Measurements from ENCODE around the gene OVOL2. TPM values are rescaled to one million over a fixed set of nuclear protein-coding genes. Genes with fewer than 3 reads are reported as not detected.

The OVOL2 gene
- total and polyA plus RNA-seq, 3 experiments from 2014 or later, result not detected

DNA sequence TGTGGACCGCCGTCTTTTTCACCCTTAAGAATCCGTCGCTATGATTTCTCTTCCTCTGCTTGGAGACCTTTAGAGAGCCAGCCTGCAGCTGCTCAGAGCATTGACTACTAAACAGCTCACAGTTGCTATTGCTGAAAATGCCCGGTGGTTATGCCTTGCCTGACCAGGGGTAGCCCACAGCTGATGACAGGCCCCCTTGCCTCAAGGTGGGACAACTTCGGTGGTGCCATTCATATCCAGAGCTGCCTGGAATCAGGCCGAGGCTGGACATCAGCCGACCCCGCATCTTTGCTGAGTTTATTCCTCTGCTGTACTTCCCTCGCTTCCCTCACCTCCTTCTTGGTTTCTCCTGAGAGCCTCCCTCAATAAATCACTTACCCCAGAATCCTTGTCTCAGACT, 39.6 kb downstream of the OVOL2 start:
- no peak for DNase-seq
- no peaks in the 10 kb centered on the region for H3K9me3 Mint-ChIP-seq

DNA sequence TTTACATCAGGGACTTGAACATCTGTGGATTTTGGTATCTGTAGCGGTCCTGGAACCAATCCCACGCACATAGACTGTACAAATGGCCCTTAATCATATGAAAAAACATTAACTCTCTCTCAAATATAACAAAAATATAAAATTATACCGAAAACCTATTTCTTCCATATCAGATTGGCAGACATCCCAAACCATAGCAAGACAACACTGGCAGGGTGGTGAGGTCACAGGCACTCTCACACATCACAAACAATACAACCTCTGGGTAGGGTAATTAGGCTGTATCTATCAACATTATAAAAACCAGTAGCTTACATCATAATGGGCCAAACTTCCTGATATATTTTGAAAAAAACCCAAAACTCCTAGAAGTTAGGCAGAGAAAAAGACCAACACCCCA, 40.9 kb downstream of the OVOL2 start:
- DNase-seq, result no peak
- H3K4me1 ChIP-seq (ENCODE audit: insufficient read depth, low read length), result no peaks in the 10 kb centered on the region
- ChIA-PET POLR2A (no interaction called here), CTCF (interaction anchor here (0.6 kb wide), 1 partner anchor 9 kb away, joined by 3 read pairs; no protein-coding TSS in a partner anchor)
- H3K27me3 Mint-ChIP-seq, result peaks cover 5 to 8% of the 10 kb centered on the region in 2 donors
- no peak overlapping the region for H3K4me3 ChIP-seq (ENCODE audit: low read length)
- no peaks in the 10 kb centered on the region for H3K9me3 Mint-ChIP-seq
- H3K36me3 Mint-ChIP-seq, result no peaks in the 10 kb centered on the region
- H3K27ac ChIP-seq (ENCODE audit: low read depth, low read length), result no peak overlapping the region
- H3K4me1 Mint-ChIP-seq, result peaks cover 0 to 2% (median 0%) of the 10 kb centered on the region in 3 donors
- no peaks in the 10 kb centered on the region for H3K36me3 ChIP-seq (ENCODE audit: insufficient read depth, low read length)
- H3K9me3 ChIP-seq (ENCODE audit: low read length), result no peaks in the 10 kb centered on the region
- no peaks in the 10 kb centered on the region for H3K27me3 ChIP-seq (ENCODE audit: insufficient read depth, low read length, poor library complexity, severe bottlenecking)
- H3K27ac Mint-ChIP-seq, result no peak overlapping the region
- H3K4me3 Mint-ChIP-seq, result no peak overlapping the region

More for the DNA sequence above, 39.6 kb downstream of the OVOL2 start:
- H3K9me3 ChIP-seq (ENCODE audit: low read length), result no peaks in the 10 kb centered on the region
- no peaks in the 10 kb centered on the region for H3K36me3 ChIP-seq (ENCODE audit: insufficient read depth, low read length)
- Mint-ChIP-seq H3K27me3 (peaks cover 2 to 8% of the 10 kb centered on the region in 2 donors), H3K27ac (no peak overlapping the region), H3K4me1 (no peaks in the 10 kb centered on the region), H3K36me3 (no peaks in the 10 kb centered on the region), H3K4me3 (no peak overlapping the region)
- ChIA-PET CTCF (no interaction called here), POLR2A (no interaction called here)
- no peak overlapping the region for H3K27ac ChIP-seq (ENCODE audit: low read depth, low read length)
- no peaks in the 10 kb centered on the region for H3K4me1 ChIP-seq (ENCODE audit: insufficient read depth, low read length)
- H3K4me3 ChIP-seq (ENCODE audit: low read length), result no peak overlapping the region
- no peaks in the 10 kb centered on the region for H3K27me3 ChIP-seq (ENCODE audit: insufficient read depth, low read length, poor library complexity, severe bottlenecking)

DNA sequence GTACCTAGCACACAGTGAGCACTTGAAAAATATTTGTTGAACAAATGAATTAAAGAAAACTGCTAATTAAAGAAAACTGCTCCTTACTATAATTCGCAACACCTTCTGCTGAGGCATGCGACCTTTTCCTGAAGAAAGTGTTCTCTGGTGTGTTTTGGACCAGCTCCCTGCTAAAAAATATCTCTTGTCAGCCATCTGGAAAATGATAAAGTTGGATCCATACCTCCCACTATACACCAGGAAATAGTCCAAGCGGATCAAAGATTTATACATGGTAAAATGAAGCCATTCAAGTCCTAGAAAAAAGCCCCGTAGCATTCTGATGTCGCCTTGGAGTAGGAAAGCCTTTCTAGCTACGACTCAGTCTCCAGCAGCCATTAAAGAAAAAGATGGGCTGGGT, 43.3 kb downstream of the OVOL2 start:
- Histone ChIP-seq H3K9me3 (ENCODE audit: low read length) (no peaks in the 10 kb centered on the region), H3K36me3 (ENCODE audit: insufficient read depth, low read length) (no peaks in the 10 kb centered on the region), H3K27me3 (ENCODE audit: insufficient read depth, low read length, poor library complexity, severe bottlenecking) (no peaks in the 10 kb centered on the region), H3K4me3 (ENCODE audit: low read length) (no peak overlapping the region), H3K4me1 (ENCODE audit: insufficient read depth, low read length) (no peaks in the 10 kb centered on the region), H3K27ac (ENCODE audit: low read depth, low read length) (no peak overlapping the region)
- DNase-seq, result no peak
- Mint-ChIP-seq H3K9me3 (no peaks in the 10 kb centered on the region), H3K27me3 (peaks cover 3 to 5% of the 10 kb centered on the region in 2 donors), H3K4me3 (no peak overlapping the region), H3K27ac (no peak overlapping the region), H3K4me1 (peaks cover 0 to 2% (median 0%) of the 10 kb centered on the region in 3 donors), H3K36me3 (no peaks in the 10 kb centered on the region)
- CTCF ChIA-PET, result no interaction called here
- POLR2A ChIA-PET, result no interaction called here

GRCh38 chr20:18012901-18013300, 44.8 kb downstream of the OVOL2 start:
- CTCF ChIA-PET, result no interaction called here

GRCh38 chr20:18011951-18012645, 45.6 kb downstream of the OVOL2 start:
- Histone ChIP-seq H3K9me3 (ENCODE audit: low read length) (no peaks in the 10 kb centered on the region), H3K27me3 (ENCODE audit: insufficient read depth, low read length, poor library complexity, severe bottlenecking) (no peaks in the 10 kb centered on the region), H3K4me3 (ENCODE audit: low read length) (no peak overlapping the region), H3K36me3 (ENCODE audit: insufficient read depth, low read length) (no peaks in the 10 kb centered on the region), H3K4me1 (ENCODE audit: insufficient read depth, low read length) (no peaks in the 10 kb centered on the region), H3K27ac (ENCODE audit: low read depth, low read length) (no peak overlapping the region)
- H3K36me3 Mint-ChIP-seq, result no peaks in the 10 kb centered on the region
- H3K9me3 Mint-ChIP-seq, result no peaks in the 10 kb centered on the region
- CTCF ChIA-PET, result no interaction called here
- no peak overlapping the region for H3K4me3 Mint-ChIP-seq
- peaks cover 0 to 2% (median 0%) of the 10 kb centered on the region in 3 donors for H3K4me1 Mint-ChIP-seq
- no peak for DNase-seq
- no peak overlapping the region for H3K27ac Mint-ChIP-seq
- peaks cover 0 to 5% of the 10 kb centered on the region in 2 donors for H3K27me3 Mint-ChIP-seq
- POLR2A ChIA-PET, result no interaction called here

More at GRCh38 chr20:18012901-18013300, 44.8 kb downstream of the OVOL2 start:
- no peak overlapping the region for H3K4me3 Mint-ChIP-seq
- H3K36me3 ChIP-seq (ENCODE audit: insufficient read depth, low read length), result no peaks in the 10 kb centered on the region
- no peaks in the 10 kb centered on the region for H3K9me3 Mint-ChIP-seq
- H3K9me3 ChIP-seq (ENCODE audit: low read length), result no peaks in the 10 kb centered on the region
- H3K27ac Mint-ChIP-seq, result no peak overlapping the region
- no peak overlapping the region for H3K4me3 ChIP-seq (ENCODE audit: low read length)
- no peaks in the 10 kb centered on the region for H3K36me3 Mint-ChIP-seq
- H3K27me3 ChIP-seq (ENCODE audit: insufficient read depth, low read length, poor library complexity, severe bottlenecking), result no peaks in the 10 kb centered on the region
- POLR2A ChIA-PET, result no interaction called here
- H3K4me1 ChIP-seq (ENCODE audit: insufficient read depth, low read length), result no peaks in the 10 kb centered on the region
- no peak for DNase-seq
- peaks cover 0 to 2% (median 0%) of the 10 kb centered on the region in 3 donors for H3K4me1 Mint-ChIP-seq
- no peak overlapping the region for H3K27ac ChIP-seq (ENCODE audit: low read depth, low read length)
- H3K27me3 Mint-ChIP-seq, result peaks cover 0 to 5% of the 10 kb centered on the region in 2 donors

DNA sequence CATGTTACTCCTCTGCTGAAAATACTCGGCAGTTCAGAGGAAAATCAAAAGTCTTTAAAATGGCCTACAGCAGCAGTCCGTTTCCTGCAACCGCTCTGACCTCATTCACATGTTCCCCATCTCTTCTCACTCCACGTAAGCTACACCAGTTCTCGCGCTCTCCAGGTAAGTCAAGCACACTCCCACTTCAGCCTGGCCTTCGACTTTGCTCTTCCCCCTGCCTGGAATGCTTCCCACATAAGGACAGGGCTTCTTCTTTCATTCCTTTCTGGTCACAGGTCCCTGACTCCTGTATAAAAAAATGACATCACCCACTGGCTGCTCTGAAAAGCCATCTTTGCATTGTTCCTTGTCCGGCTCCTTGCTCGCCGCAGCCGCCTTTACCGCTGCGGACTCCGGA, 46.2 kb downstream of the OVOL2 start:
- no peaks in the 10 kb centered on the region for H3K4me1 ChIP-seq (ENCODE audit: insufficient read depth, low read length)
- Mint-ChIP-seq H3K4me1 (peaks cover 0 to 2% (median 0%) of the 10 kb centered on the region in 3 donors), H3K27me3 (peaks cover 0 to 2% of the 10 kb centered on the region in 2 donors), H3K36me3 (no peaks in the 10 kb centered on the region), H3K9me3 (no peaks in the 10 kb centered on the region), H3K27ac (no peak overlapping the region), H3K4me3 (no peak overlapping the region)
- no peak overlapping the region for H3K4me3 ChIP-seq (ENCODE audit: low read length)
- no peaks in the 10 kb centered on the region for H3K36me3 ChIP-seq (ENCODE audit: insufficient read depth, low read length)
- no peak overlapping the region for H3K27ac ChIP-seq (ENCODE audit: low read depth, low read length)
- DNase-seq, result no peak
- ChIA-PET POLR2A (no interaction called here), CTCF (no interaction called here)
- H3K9me3 ChIP-seq (ENCODE audit: low read length), result no peaks in the 10 kb centered on the region
- no peaks in the 10 kb centered on the region for H3K27me3 ChIP-seq (ENCODE audit: insufficient read depth, low read length, poor library complexity, severe bottlenecking)

DNA sequence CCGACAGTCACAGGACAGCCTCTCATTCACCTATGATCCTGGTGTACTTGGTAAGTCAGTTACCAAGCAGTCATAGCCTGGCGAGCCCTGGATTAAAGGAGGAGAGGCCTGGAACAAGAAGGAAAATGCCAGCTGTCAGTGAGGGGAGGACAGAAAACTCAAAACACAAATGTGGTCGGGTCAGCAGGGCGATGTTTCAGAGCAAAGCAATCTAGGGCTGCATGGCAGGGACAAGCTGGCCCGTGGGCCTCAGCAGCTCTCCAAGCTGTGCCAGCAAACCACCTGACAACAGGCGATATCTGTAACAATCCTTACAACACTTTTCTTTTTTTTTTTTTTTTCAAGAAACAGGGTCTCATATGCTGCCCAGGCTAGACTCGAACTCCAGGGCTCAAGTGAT, 48.6 kb downstream of the OVOL2 start:
- POLR2A ChIA-PET, result no interaction called here
- no peaks in the 10 kb centered on the region for H3K36me3 Mint-ChIP-seq
- CTCF ChIA-PET, result no interaction called here
- peaks cover 0 to 2% of the 10 kb centered on the region in 2 donors for H3K27me3 Mint-ChIP-seq
- Histone ChIP-seq H3K4me3 (ENCODE audit: low read length) (no peak overlapping the region), H3K27ac (ENCODE audit: low read depth, low read length) (no peak overlapping the region), H3K4me1 (ENCODE audit: insufficient read depth, low read length) (no peaks in the 10 kb centered on the region), H3K27me3 (ENCODE audit: insufficient read depth, low read length, poor library complexity, severe bottlenecking) (no peaks in the 10 kb centered on the region), H3K9me3 (ENCODE audit: low read length) (no peaks in the 10 kb centered on the region), H3K36me3 (ENCODE audit: insufficient read depth, low read length) (no peaks in the 10 kb centered on the region)
- H3K4me1 Mint-ChIP-seq, result peaks cover 0 to 2% (median 0%) of the 10 kb centered on the region in 3 donors
- no peak overlapping the region for H3K4me3 Mint-ChIP-seq
- no peak overlapping the region for H3K27ac Mint-ChIP-seq
- DNase-seq, result no peak
- H3K9me3 Mint-ChIP-seq, result no peaks in the 10 kb centered on the region

GRCh38 chr20:18007534-18008292, 50.0 kb downstream of the OVOL2 start:
- ChIA-PET CTCF (interaction anchor here (0.7 kb wide), 1 partner anchor 9 kb away, joined by 3 read pairs; no protein-coding TSS in a partner anchor), POLR2A (no interaction called here)
- Mint-ChIP-seq H3K4me3 (no peak overlapping the region), H3K27me3 (peaks cover 0 to 2% of the 10 kb centered on the region in 2 donors), H3K9me3 (no peaks in the 10 kb centered on the region), H3K36me3 (no peaks in the 10 kb centered on the region), H3K4me1 (peaks cover 0 to 2% (median 0%) of the 10 kb centered on the region in 3 donors), H3K27ac (no peak overlapping the region)
- H3K27me3 ChIP-seq (ENCODE audit: insufficient read depth, low read length, poor library complexity, severe bottlenecking), result no peaks in the 10 kb centered on the region
- DNase-seq, result no peak
- H3K9me3 ChIP-seq (ENCODE audit: low read length), result no peaks in the 10 kb centered on the region
- H3K4me3 ChIP-seq (ENCODE audit: low read length), result no peak overlapping the region
- H3K36me3 ChIP-seq (ENCODE audit: insufficient read depth, low read length), result no peaks in the 10 kb centered on the region
- no peak overlapping the region for H3K27ac ChIP-seq (ENCODE audit: low read depth, low read length)
- no peaks in the 10 kb centered on the region for H3K4me1 ChIP-seq (ENCODE audit: insufficient read depth, low read length)

All from CD8-positive, alpha-beta memory T cell (primary cell).